ENCODE measurements around the gene GOLGA7B. TPM values are rescaled to one million over a fixed set of nuclear protein-coding genes. Genes with fewer than 3 reads are reported as not detected.

Gene GOLGA7B
- total RNA-seq, 1 experiment from 2014 or later = 1.1 TPM

- H3F3A ChIP-seq (ENCODE audit: insufficient read depth, low read depth) = peaks cover 29% of the 10 kb centered on the region
- H3K27me3 ChIP-seq (ENCODE audit: insufficient read depth, low read depth) = no peaks in the 10 kb centered on the region
- intact Hi-C loops (cut with micrococcal nuclease; ENCODE audit: unreplicated experiment) = no loop called here
- CTCF ChIA-PET = no interaction called here
- H3K79me2 ChIP-seq (ENCODE audit: low read depth) = 0 out of 2 replicates have a peak, but pooled peaks cover 3% of the 10 kb centered on the region
- no peaks in the 10 kb centered on the region for H3K9me3 ChIP-seq (ENCODE audit: insufficient read depth, low read depth)
- H3K36me3 ChIP-seq (ENCODE audit: low read depth) = no peaks in the 10 kb centered on the region
- H3K4me1 ChIP-seq (replicated peaks; ENCODE audit: insufficient read depth) = peaks cover 42% of the 10 kb centered on the region
- H3K4me3 ChIP-seq = no peak overlapping the region
- TF ChIP-seq EZH2 (IDR thresholded peaks at IDR 0.05; ENCODE audit: low read depth) = no peak
- TF ChIP-seq, protein P1, sequence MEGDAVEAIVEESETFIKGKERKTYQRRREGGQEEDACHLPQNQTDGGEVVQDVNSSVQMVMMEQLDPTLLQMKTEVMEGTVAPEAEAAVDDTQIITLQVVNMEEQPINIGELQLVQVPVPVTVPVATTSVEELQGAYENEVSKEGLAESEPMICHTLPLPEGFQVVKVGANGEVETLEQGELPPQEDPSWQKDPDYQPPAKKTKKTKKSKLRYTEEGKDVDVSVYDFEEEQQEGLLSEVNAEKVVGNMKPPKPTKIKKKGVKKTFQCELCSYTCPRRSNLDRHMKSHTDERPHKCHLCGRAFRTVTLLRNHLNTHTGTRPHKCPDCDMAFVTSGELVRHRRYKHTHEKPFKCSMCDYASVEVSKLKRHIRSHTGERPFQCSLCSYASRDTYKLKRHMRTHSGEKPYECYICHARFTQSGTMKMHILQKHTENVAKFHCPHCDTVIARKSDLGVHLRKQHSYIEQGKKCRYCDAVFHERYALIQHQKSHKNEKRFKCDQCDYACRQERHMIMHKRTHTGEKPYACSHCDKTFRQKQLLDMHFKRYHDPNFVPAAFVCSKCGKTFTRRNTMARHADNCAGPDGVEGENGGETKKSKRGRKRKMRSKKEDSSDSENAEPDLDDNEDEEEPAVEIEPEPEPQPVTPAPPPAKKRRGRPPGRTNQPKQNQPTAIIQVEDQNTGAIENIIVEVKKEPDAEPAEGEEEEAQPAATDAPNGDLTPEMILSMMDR (conservative IDR thresholded peaks at IDR 0.05) = no peak
- POLR2A ChIA-PET (ENCODE audit: unreplicated experiment) = no interaction called here
- no TSS peak for BruUV-seq (replicated peaks)
- H3K4me2 ChIP-seq = no peak overlapping the region
- H2AFZ ChIP-seq = no peak overlapping the region
- H3K27ac ChIP-seq = no peak overlapping the region
- DNase-seq = no peak
- no peaks in the 10 kb centered on the region for H3K9me2 ChIP-seq (ENCODE audit: insufficient read depth)
- no peaks in the 10 kb centered on the region for H4K20me1 ChIP-seq (ENCODE audit: insufficient read depth)
These were observed 14.2 kb downstream of the GOLGA7B start for GRCh38 chr10:97863808-97864207.

- intact Hi-C loops (cut with micrococcal nuclease; ENCODE audit: unreplicated experiment) = no loop called here
- H4K20me1 ChIP-seq (ENCODE audit: insufficient read depth) = no peaks in the 10 kb centered on the region
- no peaks in the 10 kb centered on the region for H3K9me3 ChIP-seq (ENCODE audit: insufficient read depth, low read depth)
- POLR2A ChIA-PET (ENCODE audit: unreplicated experiment) = no interaction called here
- H3K9me2 ChIP-seq (ENCODE audit: insufficient read depth) = no peaks in the 10 kb centered on the region
- no peak overlapping the region for H3K27ac ChIP-seq
- H3K4me3 ChIP-seq = no peak overlapping the region
- peaks cover 27% of the 10 kb centered on the region for H3F3A ChIP-seq (ENCODE audit: insufficient read depth, low read depth)
- CTCF ChIA-PET = no interaction called here
- no peak overlapping the region for H2AFZ ChIP-seq
- no peak for DNase-seq
- BruUV-seq (replicated peaks) = no TSS peak
- H3K27me3 ChIP-seq (ENCODE audit: insufficient read depth, low read depth) = no peaks in the 10 kb centered on the region
- H3K79me2 ChIP-seq (ENCODE audit: low read depth) = no peaks in the 10 kb centered on the region
- TF ChIP-seq, protein P1 (conservative IDR thresholded peaks at IDR 0.05) = no peak
- no peak for TF ChIP-seq EZH2 (IDR thresholded peaks at IDR 0.05; ENCODE audit: low read depth)
- H3K4me2 ChIP-seq = no peak overlapping the region
- H3K4me1 ChIP-seq (replicated peaks; ENCODE audit: insufficient read depth) = peaks cover 40% of the 10 kb centered on the region
- no peaks in the 10 kb centered on the region for H3K36me3 ChIP-seq (ENCODE audit: low read depth)
These were observed 15.8 kb downstream of the GOLGA7B start for GRCh38 chr10:97865488-97865887.

DNA sequence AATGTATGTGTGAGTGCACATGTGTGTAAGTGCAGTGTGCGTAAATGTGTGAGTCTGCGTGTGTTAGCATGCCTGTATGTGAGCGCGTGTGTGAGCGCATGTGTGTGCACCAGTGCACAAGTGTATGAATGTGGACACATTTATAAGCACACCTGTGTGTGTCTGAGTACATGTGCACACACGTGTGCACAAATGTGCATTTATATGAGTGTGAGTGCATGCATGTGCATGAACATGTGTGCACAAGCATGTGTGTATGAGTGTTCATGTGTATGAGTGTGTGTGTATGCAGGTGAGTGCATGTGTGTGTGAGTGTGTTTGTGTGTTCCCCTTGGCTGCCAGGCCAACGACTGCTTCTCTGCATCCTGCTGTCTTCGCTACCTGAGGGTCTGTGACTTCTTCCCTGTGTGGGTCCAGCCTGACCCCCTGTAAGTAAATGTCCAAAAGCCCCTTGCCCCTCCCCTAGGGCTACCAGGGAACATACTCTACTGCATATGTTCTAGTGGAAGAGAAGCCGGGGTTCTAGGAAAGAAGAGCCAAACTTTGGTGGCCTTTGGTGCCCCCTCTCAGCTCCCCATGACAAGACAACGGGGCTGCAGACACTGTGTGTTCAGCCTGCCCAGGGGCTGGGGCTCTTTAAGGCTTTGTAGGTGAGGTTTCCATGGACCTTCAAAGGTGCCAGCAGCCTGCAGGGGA lies 17.0 kb downstream of the GOLGA7B start:
- no peak overlapping the region for H3K27ac ChIP-seq
- DNase-seq = no peak
- H3K79me2 ChIP-seq (ENCODE audit: low read depth) = no peaks in the 10 kb centered on the region
- no peaks in the 10 kb centered on the region for H3K36me3 ChIP-seq (ENCODE audit: low read depth)
- no peaks in the 10 kb centered on the region for H3K9me3 ChIP-seq (ENCODE audit: insufficient read depth, low read depth)
- ChIA-PET POLR2A (ENCODE audit: unreplicated experiment) (no interaction called here), CTCF (no interaction called here)
- H3K9me2 ChIP-seq (ENCODE audit: insufficient read depth) = no peaks in the 10 kb centered on the region
- H3K4me2 ChIP-seq = no peak overlapping the region
- H3K4me3 ChIP-seq = no peak overlapping the region
- H2AFZ ChIP-seq = no peak overlapping the region
- no TSS peak for BruUV-seq (replicated peaks)
- no peaks in the 10 kb centered on the region for H3K27me3 ChIP-seq (ENCODE audit: insufficient read depth, low read depth)
- peaks cover 15% of the 10 kb centered on the region for H3F3A ChIP-seq (ENCODE audit: insufficient read depth, low read depth)
- intact Hi-C loops (cut with micrococcal nuclease; ENCODE audit: unreplicated experiment) = no loop called here
- H3K4me1 ChIP-seq (replicated peaks; ENCODE audit: insufficient read depth) = peaks cover 28% of the 10 kb centered on the region
- no peaks in the 10 kb centered on the region for H4K20me1 ChIP-seq (ENCODE audit: insufficient read depth)
- TF ChIP-seq EZH2 (IDR thresholded peaks at IDR 0.05; ENCODE audit: low read depth) = no peak
- TF ChIP-seq, protein P1 (conservative IDR thresholded peaks at IDR 0.05) = no peak
